ENCODE measurements around the gene GPR155.
"Not testable (repeated sequence)": the region's sequence is repeated elsewhere in the genome, so short reads cannot be mapped to it uniquely, and the experiment has no call there.

GPR155 gene

DNA sequence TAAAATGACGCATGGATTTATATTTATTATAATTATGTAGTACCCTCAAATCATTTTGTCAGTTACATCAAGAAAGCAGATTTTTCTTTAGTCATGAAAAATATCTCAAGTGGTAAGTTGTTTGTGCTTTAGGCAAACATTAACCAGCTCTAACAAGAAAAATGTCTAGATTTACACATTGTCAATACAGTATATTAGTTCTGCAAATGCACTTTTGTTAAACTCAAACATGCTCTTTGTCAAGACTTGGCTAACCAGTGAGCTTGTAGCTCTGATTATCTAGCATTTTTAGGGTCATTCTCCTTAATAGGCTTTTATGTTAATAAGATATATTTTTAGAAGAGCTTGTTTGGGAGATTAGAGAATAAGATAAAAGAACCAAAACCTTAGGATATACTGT, 58.6 kb downstream of the GPR155 start:
- Histone ChIP-seq H3K4me3 (ENCODE audit: low read depth in 1 of 2, low read length in 2 of 2) (no peak overlapping the region), H3K27ac (ENCODE audit: low read depth, low read length) (no peak overlapping the region), H3K9me3 (ENCODE audit: low read length) (no peaks in the 10 kb centered on the region), H3K9ac (ENCODE audit: low read length) (no peak overlapping the region), H3K4me1 (ENCODE audit: insufficient read depth, low read length) (no peaks in the 10 kb centered on the region), H3K36me3 (ENCODE audit: insufficient read depth, low read length) (peaks cover 3% of the 10 kb centered on the region), H3K27me3 (ENCODE audit: control insufficient read depth in 1 of 2, insufficient read depth in 2 of 2, low read length in 2 of 2) (no peaks in the 10 kb centered on the region)

DNA sequence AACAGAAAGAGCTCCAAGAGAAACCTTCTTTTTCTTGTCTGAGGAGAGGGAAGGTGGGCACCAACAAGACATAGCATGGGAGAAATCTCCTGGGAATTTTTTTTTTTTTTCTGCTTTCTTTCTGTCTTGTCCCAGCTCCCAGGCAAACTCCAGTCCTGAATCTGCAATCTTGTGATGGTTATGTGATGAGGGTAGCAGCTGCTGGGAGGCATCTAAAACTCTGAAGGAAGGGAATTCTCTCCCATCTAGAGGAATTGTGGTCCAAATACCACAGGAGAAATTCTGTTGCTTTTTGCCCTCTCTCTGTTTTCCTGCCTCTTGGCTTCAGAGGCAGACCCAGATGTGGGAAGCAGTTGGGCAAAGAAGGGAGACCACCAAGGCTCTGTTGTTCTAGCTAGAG, 74.6 kb downstream of the GPR155 start:
- Histone ChIP-seq H3K9ac (ENCODE audit: low read length) (no peak overlapping the region), H3K4me1 (ENCODE audit: insufficient read depth, low read length) (no peaks in the 10 kb centered on the region), H3K27me3 (ENCODE audit: control insufficient read depth in 1 of 2, insufficient read depth in 2 of 2, low read length in 2 of 2) (no peaks in the 10 kb centered on the region), H3K4me3 (ENCODE audit: low read depth in 1 of 2, low read length in 2 of 2) (no peak overlapping the region), H3K27ac (ENCODE audit: low read depth, low read length) (no peak overlapping the region), H3K9me3 (ENCODE audit: low read length) (no peaks in the 10 kb centered on the region), H3K36me3 (ENCODE audit: insufficient read depth, low read length) (peaks cover 4% of the 10 kb centered on the region)

- H3K27me3 ChIP-seq (ENCODE audit: control insufficient read depth in 1 of 2, insufficient read depth in 2 of 2, low read length in 2 of 2); H3K36me3 ChIP-seq (ENCODE audit: insufficient read depth, low read length); H3K4me1 ChIP-seq (ENCODE audit: insufficient read depth, low read length); H3K4me3 ChIP-seq (ENCODE audit: low read depth in 1 of 2, low read length in 2 of 2); H3K9ac ChIP-seq (ENCODE audit: low read length); H3K9me3 ChIP-seq (ENCODE audit: low read length); H3K27ac ChIP-seq (ENCODE audit: low read depth, low read length): not testable (repeated sequence)
Observed at GRCh38 chr2:174410039-174410438, 76.8 kb downstream of the GPR155 start.

GRCh38 chr2:174403628-174404027, 83.2 kb downstream of the GPR155 start:
- Histone ChIP-seq H3K9ac (ENCODE audit: low read length) (no peak overlapping the region), H3K36me3 (ENCODE audit: insufficient read depth, low read length) (peaks cover 7% of the 10 kb centered on the region), H3K27ac (ENCODE audit: low read depth, low read length) (no peak overlapping the region), H3K4me3 (ENCODE audit: low read depth in 1 of 2, low read length in 2 of 2) (no peak overlapping the region), H3K27me3 (ENCODE audit: control insufficient read depth in 1 of 2, insufficient read depth in 2 of 2, low read length in 2 of 2) (no peaks in the 10 kb centered on the region), H3K9me3 (ENCODE audit: low read length) (no peaks in the 10 kb centered on the region), H3K4me1 (ENCODE audit: insufficient read depth, low read length) (no peaks in the 10 kb centered on the region)

DNA sequence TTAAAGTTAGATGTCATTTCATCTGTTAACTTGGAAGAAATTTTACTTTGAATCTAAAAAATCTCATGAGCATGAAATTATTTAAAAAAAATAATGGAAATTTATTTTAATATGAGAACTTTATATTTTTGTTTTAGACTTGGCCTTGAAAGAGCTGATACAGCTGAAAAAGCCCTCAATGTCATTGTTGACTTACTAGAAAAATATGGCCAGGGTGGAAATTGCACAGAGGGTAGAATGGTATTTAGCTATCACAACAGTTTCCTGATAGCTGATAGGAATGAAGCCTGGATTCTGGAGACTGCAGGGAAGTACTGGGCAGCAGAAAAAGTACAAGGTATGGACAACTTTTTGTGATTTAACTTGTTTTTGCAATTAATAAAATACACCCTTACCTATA, 86.0 kb downstream of the GPR155 start:
- Histone ChIP-seq H3K9me3 (ENCODE audit: low read length) (no peaks in the 10 kb centered on the region), H3K4me1 (ENCODE audit: insufficient read depth, low read length) (peaks cover 8% of the 10 kb centered on the region), H3K27ac (ENCODE audit: low read depth, low read length) (no peak overlapping the region), H3K9ac (ENCODE audit: low read length) (no peak overlapping the region), H3K36me3 (ENCODE audit: insufficient read depth, low read length) (peaks cover 7% of the 10 kb centered on the region), H3K4me3 (ENCODE audit: low read depth in 1 of 2, low read length in 2 of 2) (no peak overlapping the region), H3K27me3 (ENCODE audit: control insufficient read depth in 1 of 2, insufficient read depth in 2 of 2, low read length in 2 of 2) (no peaks in the 10 kb centered on the region)

DNA sequence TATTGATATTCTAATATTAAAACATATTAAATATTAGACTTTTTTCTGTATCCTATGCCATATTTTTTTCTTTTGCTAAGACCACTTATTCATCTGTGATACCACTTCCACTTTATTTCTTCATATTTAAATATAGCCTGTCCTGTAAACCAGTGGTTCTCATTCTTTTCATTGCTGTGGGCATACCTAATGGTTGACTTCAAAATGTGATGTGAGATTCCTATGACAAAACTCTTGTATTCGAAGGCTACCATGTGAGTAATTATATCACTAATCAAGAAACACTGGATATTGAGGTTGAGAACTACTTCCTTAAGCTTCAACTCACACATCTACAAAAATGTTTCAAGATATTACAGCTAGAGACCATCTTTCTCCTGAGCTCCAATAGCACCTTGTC, 87.7 kb downstream of the GPR155 start:
- Histone ChIP-seq H3K9ac (ENCODE audit: low read length) (no peak overlapping the region), H3K4me3 (ENCODE audit: low read depth in 1 of 2, low read length in 2 of 2) (no peak overlapping the region), H3K9me3 (ENCODE audit: low read length) (no peaks in the 10 kb centered on the region), H3K4me1 (ENCODE audit: insufficient read depth, low read length) (peaks cover 15% of the 10 kb centered on the region), H3K27ac (ENCODE audit: low read depth, low read length) (no peak overlapping the region), H3K36me3 (ENCODE audit: insufficient read depth, low read length) (peaks cover 7% of the 10 kb centered on the region), H3K27me3 (ENCODE audit: control insufficient read depth in 1 of 2, insufficient read depth in 2 of 2, low read length in 2 of 2) (no peaks in the 10 kb centered on the region)

GRCh38 chr2:174397773-174398172, 89.1 kb downstream of the GPR155 start:
- no peaks in the 10 kb centered on the region for H3K27me3 ChIP-seq (ENCODE audit: control insufficient read depth in 1 of 2, insufficient read depth in 2 of 2, low read length in 2 of 2)
- peaks cover 12% of the 10 kb centered on the region for H3K36me3 ChIP-seq (ENCODE audit: insufficient read depth, low read length)
- H3K9ac ChIP-seq (ENCODE audit: low read length): no peak overlapping the region
- no peaks in the 10 kb centered on the region for H3K9me3 ChIP-seq (ENCODE audit: low read length)
- H3K4me1 ChIP-seq (ENCODE audit: insufficient read depth, low read length): peaks cover 28% of the 10 kb centered on the region
- H3K4me3 ChIP-seq (ENCODE audit: low read depth in 1 of 2, low read length in 2 of 2): no peak overlapping the region
- no peak overlapping the region for H3K27ac ChIP-seq (ENCODE audit: low read depth, low read length)

- no peaks in the 10 kb centered on the region for H3K27me3 ChIP-seq (ENCODE audit: control insufficient read depth in 1 of 2, insufficient read depth in 2 of 2, low read length in 2 of 2)
- peaks cover 8% of the 10 kb centered on the region for H3K36me3 ChIP-seq (ENCODE audit: insufficient read depth, low read length)
- peaks cover 30% of the 10 kb centered on the region for H3K4me1 ChIP-seq (ENCODE audit: insufficient read depth, low read length)
- H3K9me3 ChIP-seq (ENCODE audit: low read length): no peaks in the 10 kb centered on the region
- peak overlapping the region; percentile 78 to 83 for H3K4me3 ChIP-seq (ENCODE audit: low read depth in 1 of 2, low read length in 2 of 2)
- H3K27ac ChIP-seq (ENCODE audit: low read depth, low read length): peak overlapping the region; percentile 84
- H3K9ac ChIP-seq (ENCODE audit: low read length): peak overlapping the region; percentile 80
Observed at GRCh38 chr2:174395969-174396630, 90.7 kb downstream of the GPR155 start.

GRCh38 chr2:174395284-174395968, 91.4 kb downstream of the GPR155 start, which contains the start of gene SCRN3:
Gene SCRN3, plus strand, starts transcription at chr2:174395730. Its CDS starts 2,554 bp downstream, at chr2:174398284.
- peaks cover 8% of the 10 kb centered on the region for H3K36me3 ChIP-seq (ENCODE audit: insufficient read depth, low read length)
- H3K4me3 ChIP-seq (ENCODE audit: low read depth in 1 of 2, low read length in 2 of 2): peak within 1 kb of the TSS; percentile 78 to 83
- H3K9me3 ChIP-seq (ENCODE audit: low read length): no peaks in the 10 kb centered on the region
- H3K9ac ChIP-seq (ENCODE audit: low read length): peak within 1 kb of the TSS; percentile 80
- no peaks in the 10 kb centered on the region for H3K27me3 ChIP-seq (ENCODE audit: control insufficient read depth in 1 of 2, insufficient read depth in 2 of 2, low read length in 2 of 2)
- H3K4me1 ChIP-seq (ENCODE audit: insufficient read depth, low read length): peaks cover 30% of the 10 kb centered on the region
- H3K27ac ChIP-seq (ENCODE audit: low read depth, low read length): peak within 1 kb of the TSS; percentile 84

DNA sequence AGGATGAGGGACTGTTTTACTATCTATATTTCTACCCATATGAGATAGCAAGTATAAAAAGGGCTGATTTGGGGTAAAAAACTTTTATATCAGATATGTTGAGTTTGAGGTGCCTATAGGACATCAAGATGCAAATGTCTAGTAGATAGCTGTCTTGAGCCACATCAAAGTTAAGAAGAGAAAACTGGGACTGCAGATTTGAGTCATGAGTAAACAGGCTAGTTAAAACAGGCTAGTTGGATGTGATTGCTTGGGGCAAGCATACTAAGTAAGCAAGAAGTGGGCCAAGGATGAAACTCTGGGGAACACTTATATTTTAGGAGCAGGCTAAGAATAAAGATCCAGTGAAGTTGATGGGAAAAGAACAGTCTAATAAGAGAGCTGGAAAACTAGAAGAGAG, 94.1 kb downstream of the GPR155 start:
- H3K27ac ChIP-seq (ENCODE audit: low read depth, low read length): no peak overlapping the region
- H3K4me1 ChIP-seq (ENCODE audit: insufficient read depth, low read length): peaks cover 30% of the 10 kb centered on the region
- H3K27me3 ChIP-seq (ENCODE audit: control insufficient read depth in 1 of 2, insufficient read depth in 2 of 2, low read length in 2 of 2): no peaks in the 10 kb centered on the region
- no peak overlapping the region for H3K9ac ChIP-seq (ENCODE audit: low read length)
- peaks cover 8% of the 10 kb centered on the region for H3K36me3 ChIP-seq (ENCODE audit: insufficient read depth, low read length)
- H3K9me3 ChIP-seq (ENCODE audit: low read length): no peaks in the 10 kb centered on the region
- H3K4me3 ChIP-seq (ENCODE audit: low read depth in 1 of 2, low read length in 2 of 2): no peak overlapping the region

- not testable (repeated sequence) for H3K27me3 ChIP-seq (ENCODE audit: control insufficient read depth in 1 of 2, insufficient read depth in 2 of 2, low read length in 2 of 2); H3K27ac ChIP-seq (ENCODE audit: low read depth, low read length); H3K9me3 ChIP-seq (ENCODE audit: low read length); H3K4me3 ChIP-seq (ENCODE audit: low read depth in 1 of 2, low read length in 2 of 2); H3K9ac ChIP-seq (ENCODE audit: low read length)
- Histone ChIP-seq H3K4me1 (ENCODE audit: insufficient read depth, low read length) (peaks cover 22% of the 10 kb centered on the region), H3K36me3 (ENCODE audit: insufficient read depth, low read length) (peaks cover 12% of the 10 kb centered on the region)
Observed at GRCh38 chr2:174390303-174390702, 96.5 kb downstream of the GPR155 start.

GRCh38 chr2:174389542-174389941, 97.3 kb downstream of the GPR155 start:
- H3K27ac ChIP-seq (ENCODE audit: low read depth, low read length): no peak overlapping the region
- no peaks in the 10 kb centered on the region for H3K27me3 ChIP-seq (ENCODE audit: control insufficient read depth in 1 of 2, insufficient read depth in 2 of 2, low read length in 2 of 2)
- H3K4me1 ChIP-seq (ENCODE audit: insufficient read depth, low read length): peaks cover 19% of the 10 kb centered on the region
- H3K4me3 ChIP-seq (ENCODE audit: low read depth in 1 of 2, low read length in 2 of 2): no peak overlapping the region
- no peaks in the 10 kb centered on the region for H3K9me3 ChIP-seq (ENCODE audit: low read length)
- peaks cover 12% of the 10 kb centered on the region for H3K36me3 ChIP-seq (ENCODE audit: insufficient read depth, low read length)
- H3K9ac ChIP-seq (ENCODE audit: low read length): no peak overlapping the region
